IgD-negative memory B cell (primary cell): ENCODE measurements around the gene FUT8. TPM values are rescaled to one million over a fixed set of nuclear protein-coding genes. Genes with fewer than 3 reads are reported as not detected.
A peak's percentile ranks its signal among the peaks of the same experiment; 100 is the strongest.

ENCODE experiments used
- H3K27ac Mint-ChIP-seq, 3 donors: one replicate each; pipeline ENCODE4 v1.8.0; 2020 to 2022; ENCODE audit warnings: mild to moderate bottlenecking in 3 of 3, mixed read lengths in 3 of 3, moderate library complexity in 1 of 3
- H3K27me3 Mint-ChIP-seq: one replicate; pipeline ENCODE4 v1.8.0; 2021; ENCODE audit warnings: mixed read lengths
- H3K36me3 Mint-ChIP-seq: one replicate; pipeline ENCODE4 v1.8.0; 2020; ENCODE audit warnings: mild to moderate bottlenecking, mixed read lengths
- H3K4me1 Mint-ChIP-seq, 3 donors: one replicate each; pipeline ENCODE4 v1.8.0; 2020 to 2022; ENCODE audit warnings: mixed read lengths in 3 of 3, mild to moderate bottlenecking in 1 of 3
- H3K4me3 Mint-ChIP-seq, 4 donors: one replicate each; pipeline ENCODE4 v1.8.0; 2020 to 2022; ENCODE audit warnings: mild to moderate bottlenecking in 4 of 4, mixed read lengths in 4 of 4, moderate library complexity in 3 of 4
- H3K9me3 Mint-ChIP-seq, 3 donors: one replicate each; pipeline ENCODE4 v1.8.0; 2020 to 2021; ENCODE audit warnings: mixed read lengths in 3 of 3, mild to moderate bottlenecking in 1 of 3
- polyA plus RNA-seq: library from polyadenylated mRNA; unstranded; fragments of 300-500 nt; fragmentation: Illumina TruSeq; gene quantifications from one replicate; pipeline ENCODE4 v1.2.3, GENCODE V29; 2021

Gene FUT8
- polyA plus RNA-seq: 14.0 TPM

DNA sequence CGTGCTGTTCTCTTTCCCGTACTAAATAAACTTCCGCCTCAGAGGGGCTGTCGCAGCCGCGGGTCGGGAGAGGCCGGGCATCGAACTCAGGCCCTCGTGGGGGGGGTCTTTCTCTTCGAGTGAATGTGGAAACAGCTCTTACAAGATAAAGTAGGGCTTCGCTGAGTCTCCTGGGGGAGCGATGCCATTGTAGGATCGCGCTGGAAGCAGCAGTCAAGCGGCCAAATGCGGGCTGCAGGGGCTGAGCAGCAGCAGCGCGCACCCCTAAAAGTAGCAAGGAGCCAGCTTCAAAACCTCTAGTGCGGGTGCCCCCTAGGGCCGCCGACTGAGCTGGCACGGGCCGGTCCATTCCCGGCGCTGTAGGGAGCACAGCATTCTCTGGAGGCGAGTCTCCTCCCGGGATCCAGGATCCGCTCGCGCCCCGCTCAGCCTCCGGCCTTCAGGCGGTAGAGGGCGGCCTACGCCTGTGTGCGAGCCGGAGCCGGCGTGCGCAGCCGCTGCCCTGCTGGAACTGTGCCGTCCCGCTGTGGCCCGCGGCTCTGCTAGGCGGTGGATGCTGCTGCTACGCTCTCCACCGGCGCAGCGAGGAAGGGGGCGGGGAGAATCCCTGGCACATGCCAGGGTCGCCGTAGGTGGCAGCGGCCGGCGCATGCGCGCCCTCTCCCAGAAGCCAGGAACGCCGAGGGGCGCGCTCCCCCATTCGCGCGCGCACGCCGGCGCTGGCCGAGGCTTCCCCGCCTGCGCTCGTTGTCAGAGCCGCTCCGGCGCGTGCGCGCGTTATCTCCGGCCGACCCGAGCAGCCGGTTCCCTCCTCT, at the start of gene FUT8:
Gene FUT8, plus strand, starts transcription at position 699 of the 815 bp plus-strand sequence. CDS start 148,834 bp downstream, outside the sequence.
- Mint-ChIP-seq H3K27me3 (no peaks in the 10 kb centered on the region), H3K4me1 (peaks cover 16 to 42% (median 34%) of the 10 kb centered on the region in 3 donors), H3K9me3 (no peaks in the 10 kb centered on the region), H3K27ac (peak within 1 kb of the TSS; percentile 92 to 99 (median 98)), H3K4me3 (peak within 1 kb of the TSS; percentile 98 to 99 (median 99)), H3K36me3 (peaks cover 1% of the 10 kb centered on the region)

DNA sequence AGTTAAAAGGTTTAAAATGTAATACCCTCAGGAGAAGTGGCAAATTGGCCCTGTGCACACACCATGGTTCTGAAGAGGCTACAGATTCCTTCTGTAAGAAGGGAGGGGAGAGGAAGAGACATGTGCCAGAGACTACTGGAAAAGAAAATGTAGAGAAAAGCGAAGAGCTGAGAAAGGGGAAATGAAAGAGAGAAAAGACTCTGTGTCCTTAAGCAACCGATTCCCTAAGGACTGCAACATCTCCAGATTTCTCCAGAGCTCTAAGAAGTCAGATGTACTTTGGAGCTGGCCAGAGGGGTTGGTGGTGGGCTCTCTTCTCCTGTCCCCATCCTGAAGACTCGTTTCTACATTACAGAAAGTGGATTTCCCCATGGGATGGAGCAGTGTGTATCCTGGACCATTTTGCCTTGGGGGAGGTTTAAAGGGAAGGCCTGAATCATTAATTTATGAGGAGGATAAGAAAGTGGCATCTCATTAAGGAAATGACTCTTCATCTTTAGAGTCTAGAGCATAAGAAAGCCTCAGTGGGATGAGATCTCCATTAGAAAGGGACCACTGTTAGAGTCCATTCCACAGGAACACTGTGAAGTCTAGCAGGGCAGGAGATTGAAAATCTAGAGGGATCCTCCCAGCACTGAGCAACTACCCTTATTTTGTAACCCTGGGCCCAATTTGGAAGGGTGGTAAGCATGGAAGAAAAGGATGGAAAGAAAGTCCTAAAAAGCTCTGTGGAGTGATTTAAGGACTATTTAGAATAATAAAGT, 45.5 kb upstream of the FUT8 start:
- Mint-ChIP-seq H3K36me3 (no peaks in the 10 kb centered on the region), H3K27me3 (no peaks in the 10 kb centered on the region), H3K4me3 (peak overlapping the region in 2 of 4 donors; percentile 18 to 55), H3K27ac (no peak overlapping the region), H3K9me3 (no peaks in the 10 kb centered on the region), H3K4me1 (peaks cover 26 to 48% (median 30%) of the 10 kb centered on the region in 3 donors)

DNA sequence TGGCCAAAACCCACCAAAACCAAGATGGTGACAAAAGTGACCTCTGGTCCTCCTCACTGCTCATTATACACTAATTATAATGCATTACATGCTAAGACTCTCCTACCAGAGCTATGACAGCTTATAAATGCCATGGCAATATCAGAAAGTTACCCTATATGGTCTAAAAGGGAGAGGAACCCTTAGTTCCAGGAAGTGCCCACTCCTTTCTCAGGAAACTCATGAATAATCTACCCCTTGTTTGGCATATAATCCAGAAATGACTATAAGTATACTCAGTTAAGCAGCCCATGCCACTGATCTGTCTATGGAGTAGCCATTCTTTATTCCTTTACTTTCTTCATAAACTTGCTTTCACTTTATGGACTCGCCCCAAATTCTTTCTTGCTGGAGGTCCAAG, 43.0 kb upstream of the FUT8 start:
- Mint-ChIP-seq H3K36me3 (no peaks in the 10 kb centered on the region), H3K9me3 (no peaks in the 10 kb centered on the region), H3K27me3 (no peaks in the 10 kb centered on the region), H3K27ac (no peak overlapping the region), H3K4me1 (peaks cover 35 to 68% (median 39%) of the 10 kb centered on the region in 3 donors), H3K4me3 (no peak overlapping the region)

DNA sequence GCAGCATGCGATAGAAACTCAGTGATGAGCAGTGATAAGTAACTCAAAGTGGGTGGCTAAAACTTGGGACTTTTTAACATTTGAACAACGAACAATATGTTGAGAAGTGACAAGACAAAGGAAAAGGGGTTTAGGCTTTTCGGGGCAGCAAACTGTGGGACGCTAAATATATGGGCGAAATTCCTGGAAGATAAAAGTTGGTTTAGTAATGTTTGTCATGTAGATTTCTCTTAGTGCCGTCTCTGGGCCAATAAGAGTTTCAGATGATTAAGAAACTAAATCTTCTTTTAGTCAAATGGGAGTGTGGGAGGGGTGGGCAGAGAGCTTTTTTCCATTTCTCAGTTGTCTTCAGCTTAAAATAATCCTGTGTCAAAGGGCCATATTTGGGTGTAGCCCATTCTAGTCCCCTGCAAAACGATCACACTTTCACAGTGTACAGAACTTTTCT, 41.7 kb upstream of the FUT8 start:
- Mint-ChIP-seq H3K36me3 (no peaks in the 10 kb centered on the region), H3K27ac (no peak overlapping the region), H3K9me3 (no peaks in the 10 kb centered on the region), H3K27me3 (no peaks in the 10 kb centered on the region), H3K4me1 (peaks cover 31 to 60% (median 39%) of the 10 kb centered on the region in 3 donors), H3K4me3 (peak overlapping the region in 1 of 4 donors; percentile 61)

DNA sequence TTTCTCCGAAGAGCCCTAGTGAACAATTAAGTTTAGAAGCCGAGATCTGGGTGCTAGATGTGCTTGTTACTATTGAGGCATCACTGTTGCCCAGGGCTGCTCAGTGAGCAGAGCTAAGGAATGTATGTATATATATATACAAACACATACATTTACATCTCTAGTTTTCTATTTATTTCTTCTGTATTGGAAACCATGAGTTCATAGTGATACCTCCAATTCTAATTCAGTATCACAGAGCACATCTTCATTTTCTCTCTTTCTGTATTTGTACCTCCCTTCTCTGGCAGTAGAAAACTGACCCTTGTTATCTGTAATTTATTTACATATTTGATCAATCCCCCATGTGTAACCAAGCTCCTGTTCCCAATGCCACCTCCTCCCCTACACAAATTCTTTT, 40.7 kb upstream of the FUT8 start:
- H3K9me3 Mint-ChIP-seq: no peaks in the 10 kb centered on the region
- H3K4me1 Mint-ChIP-seq: peaks cover 30 to 50% (median 38%) of the 10 kb centered on the region in 3 donors
- no peaks in the 10 kb centered on the region for H3K36me3 Mint-ChIP-seq
- H3K27ac Mint-ChIP-seq: peak overlapping the region in 1 of 3 donors; percentile 79
- no peaks in the 10 kb centered on the region for H3K27me3 Mint-ChIP-seq
- H3K4me3 Mint-ChIP-seq: peak overlapping the region in 2 of 4 donors; percentile 46 to 56

DNA sequence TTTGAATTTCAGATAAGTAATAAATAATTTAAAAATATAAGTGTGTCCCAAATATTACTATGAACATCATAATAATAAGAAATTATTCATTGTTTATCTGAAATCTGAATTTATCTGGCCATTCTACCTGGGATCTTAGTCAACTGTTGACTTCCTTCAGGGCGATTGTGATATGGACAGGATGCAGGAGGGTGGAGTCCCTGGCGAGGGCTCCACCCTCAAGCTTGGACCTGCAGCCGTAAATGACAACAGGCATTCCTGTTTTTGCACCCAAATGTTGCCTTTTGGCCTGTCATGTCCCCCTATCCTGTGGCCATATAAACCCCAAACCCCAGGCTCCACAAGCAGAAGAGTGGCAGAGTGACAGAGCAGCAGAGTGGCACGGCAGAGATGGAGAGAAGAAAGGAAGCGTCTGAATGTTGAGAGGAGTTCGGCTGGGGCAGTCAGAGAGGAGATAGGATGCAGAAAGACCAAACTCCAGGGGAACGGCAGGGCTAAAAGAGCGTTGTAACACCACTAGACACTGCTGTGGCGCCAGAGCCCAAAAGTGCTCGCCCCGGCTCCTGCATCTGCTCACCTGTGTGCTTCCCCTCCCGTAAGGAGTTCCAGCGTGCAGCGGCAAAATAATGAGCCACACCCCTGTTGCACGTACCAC, 39.4 kb upstream of the FUT8 start:
- no peaks in the 10 kb centered on the region for H3K27me3 Mint-ChIP-seq
- peak overlapping the region in 3 of 4 donors; percentile 26 to 87 (median 84) for H3K4me3 Mint-ChIP-seq

DNA sequence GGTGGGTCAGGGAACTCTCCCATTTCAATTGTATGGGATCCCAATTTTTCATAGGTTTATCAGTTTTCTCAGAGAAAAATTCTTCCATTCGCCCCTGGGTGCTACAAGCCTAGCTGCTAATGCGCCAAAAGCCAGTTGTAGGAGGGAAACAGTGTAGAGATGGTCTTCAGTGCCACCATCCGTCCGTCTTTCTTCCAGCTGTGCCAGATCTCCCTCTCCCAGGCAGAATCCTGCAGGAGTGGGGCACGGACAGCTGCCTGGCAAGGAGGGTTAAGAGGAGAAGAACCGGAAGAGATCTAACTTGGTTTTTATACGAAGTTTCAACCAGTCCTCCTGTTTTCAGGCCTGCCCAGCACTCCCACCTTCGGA, 38.9 kb upstream of the FUT8 start:
- peak overlapping the region; percentile 11 to 50 (median 34) for H3K27ac Mint-ChIP-seq
- H3K36me3 Mint-ChIP-seq: no peaks in the 10 kb centered on the region
- peaks cover 22 to 43% (median 40%) of the 10 kb centered on the region in 3 donors for H3K4me1 Mint-ChIP-seq
- no peaks in the 10 kb centered on the region for H3K27me3 Mint-ChIP-seq
- H3K4me3 Mint-ChIP-seq: peak overlapping the region in 2 of 4 donors; percentile 84 to 87
- no peaks in the 10 kb centered on the region for H3K9me3 Mint-ChIP-seq

More for the DNA sequence above, 39.4 kb upstream of the FUT8 start:
- H3K27ac Mint-ChIP-seq: peak overlapping the region in 2 of 3 donors; percentile 11 to 35
- H3K9me3 Mint-ChIP-seq: no peaks in the 10 kb centered on the region
- H3K4me1 Mint-ChIP-seq: peaks cover 22 to 43% (median 38%) of the 10 kb centered on the region in 3 donors
- H3K36me3 Mint-ChIP-seq: no peaks in the 10 kb centered on the region

DNA sequence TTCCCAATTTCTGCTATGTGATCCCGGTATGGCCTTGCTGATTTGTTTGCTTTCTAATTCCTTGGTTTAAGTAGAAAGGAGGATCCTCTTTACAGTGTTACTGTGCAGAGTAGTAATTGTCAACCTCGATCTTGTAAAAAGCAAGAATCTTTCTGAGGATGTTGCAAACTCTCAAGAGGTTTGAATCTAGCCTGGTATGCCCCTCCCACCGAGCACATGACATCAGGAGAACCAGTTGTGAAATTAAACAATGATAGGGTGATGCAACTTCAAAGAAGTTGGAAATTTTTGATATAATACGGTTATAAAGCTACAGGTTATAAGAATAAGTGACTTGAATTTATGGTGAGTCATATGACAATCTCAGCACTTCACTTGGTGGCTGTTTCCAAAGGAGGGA, 35.0 kb upstream of the FUT8 start:
- H3K4me3 Mint-ChIP-seq: no peak overlapping the region
- peak overlapping the region in 1 of 3 donors; percentile 8 for H3K27ac Mint-ChIP-seq

DNA sequence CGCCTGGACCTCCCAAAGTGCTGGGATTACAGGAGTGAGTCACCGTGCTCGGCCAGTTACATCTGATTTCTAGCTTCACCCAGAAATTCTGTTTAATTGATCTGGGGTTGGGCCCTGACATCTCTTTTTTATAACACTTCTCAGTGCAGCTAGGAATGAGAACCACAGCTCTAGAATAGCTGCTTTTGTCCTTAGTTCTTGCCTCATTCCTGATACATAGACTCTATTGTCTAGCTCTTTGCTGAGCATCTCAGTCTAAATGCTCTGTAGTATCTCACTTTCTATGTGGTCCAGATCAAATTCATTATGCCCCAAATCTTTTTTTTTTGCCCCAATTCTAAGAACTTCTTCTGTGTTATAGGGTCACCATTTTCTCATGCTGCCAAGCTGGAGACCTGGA, 29.9 kb upstream of the FUT8 start:
- H3K9me3 Mint-ChIP-seq: peaks cover 2 to 9% (median 6%) of the 10 kb centered on the region in 3 donors
- no peak overlapping the region for H3K27ac Mint-ChIP-seq
- no peak overlapping the region for H3K4me3 Mint-ChIP-seq
- H3K4me1 Mint-ChIP-seq: peaks cover 9 to 20% (median 15%) of the 10 kb centered on the region in 3 donors
- no peaks in the 10 kb centered on the region for H3K27me3 Mint-ChIP-seq
- peaks cover 4% of the 10 kb centered on the region for H3K36me3 Mint-ChIP-seq

More for the DNA sequence above, 35.0 kb upstream of the FUT8 start:
- Mint-ChIP-seq H3K27me3 (no peaks in the 10 kb centered on the region), H3K4me1 (peaks cover 8 to 27% (median 20%) of the 10 kb centered on the region in 3 donors), H3K9me3 (peaks cover 2 to 9% (median 4%) of the 10 kb centered on the region in 3 donors), H3K36me3 (peaks cover 4% of the 10 kb centered on the region)

DNA sequence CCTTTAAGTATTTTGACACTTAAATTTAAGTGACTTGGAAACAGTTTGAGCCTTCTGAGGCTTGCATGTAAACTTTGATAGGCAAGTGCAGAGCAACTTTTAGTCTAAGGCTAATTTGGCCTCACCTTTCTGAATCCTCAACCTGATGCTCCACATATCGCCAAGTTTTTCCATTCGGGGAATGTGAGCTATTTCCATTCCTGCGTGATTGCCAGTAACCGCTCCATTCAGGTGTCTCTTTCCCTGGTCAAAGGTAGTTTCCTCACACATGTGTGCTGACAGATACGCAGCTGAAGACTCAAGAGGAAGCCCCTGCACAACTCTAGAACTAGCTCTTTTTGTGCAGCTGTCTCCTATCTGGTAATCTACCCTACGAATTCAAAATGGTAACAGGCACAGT, 25.4 kb upstream of the FUT8 start:
- Mint-ChIP-seq H3K4me1 (peaks cover 9 to 21% (median 11%) of the 10 kb centered on the region in 3 donors), H3K9me3 (peaks cover 0 to 1% (median 0%) of the 10 kb centered on the region in 3 donors), H3K27ac (no peak overlapping the region), H3K27me3 (no peaks in the 10 kb centered on the region), H3K4me3 (no peak overlapping the region), H3K36me3 (no peaks in the 10 kb centered on the region)

DNA sequence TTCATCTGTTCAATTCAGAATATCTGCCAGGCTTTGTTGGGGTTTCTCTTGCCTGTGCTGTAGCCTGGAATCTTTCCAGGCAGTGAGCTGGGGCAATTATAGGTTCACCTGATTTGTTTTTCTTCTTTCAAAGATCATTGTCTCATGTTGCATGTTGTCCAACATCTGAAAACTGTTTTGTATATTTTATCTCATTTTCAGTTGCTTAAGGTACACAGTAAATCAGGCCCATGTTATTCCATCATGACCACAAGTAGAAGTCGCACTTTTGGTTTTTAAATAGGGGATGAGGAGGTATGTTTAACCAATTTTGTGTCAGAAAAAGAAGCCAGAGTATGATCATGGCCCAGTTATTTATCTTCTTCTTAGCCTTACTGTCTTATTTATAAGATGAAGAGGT, 24.9 kb upstream of the FUT8 start:
- Mint-ChIP-seq H3K27ac (no peak overlapping the region), H3K4me3 (no peak overlapping the region), H3K9me3 (peaks cover 0 to 1% (median 0%) of the 10 kb centered on the region in 3 donors), H3K4me1 (peaks cover 9 to 20% (median 11%) of the 10 kb centered on the region in 3 donors), H3K36me3 (no peaks in the 10 kb centered on the region), H3K27me3 (no peaks in the 10 kb centered on the region)

DNA sequence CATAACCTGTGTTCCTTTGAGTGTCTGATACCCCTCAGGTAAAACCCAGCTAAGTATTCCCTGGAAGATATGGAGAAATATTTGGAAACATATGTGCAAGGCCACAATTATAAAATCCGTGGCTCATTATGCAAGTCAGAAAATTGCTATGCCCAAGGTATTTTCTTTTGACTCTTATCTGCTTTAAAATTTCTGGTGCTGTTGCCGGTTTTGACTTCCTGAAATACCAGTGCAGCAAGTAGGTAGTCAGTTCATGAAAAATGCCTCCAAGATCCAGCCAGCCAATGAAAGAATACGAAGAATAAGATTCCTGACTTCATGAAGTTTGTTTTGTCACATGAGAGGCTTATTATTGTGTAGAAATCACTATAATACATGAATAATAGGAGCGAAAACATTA, 20.2 kb upstream of the FUT8 start:
- H3K4me1 Mint-ChIP-seq: peaks cover 7 to 14% (median 11%) of the 10 kb centered on the region in 3 donors
- H3K27ac Mint-ChIP-seq: no peak overlapping the region
- peaks cover 10 to 16% (median 13%) of the 10 kb centered on the region in 3 donors for H3K9me3 Mint-ChIP-seq
- H3K27me3 Mint-ChIP-seq: no peaks in the 10 kb centered on the region
- no peak overlapping the region for H3K4me3 Mint-ChIP-seq
- peaks cover 6% of the 10 kb centered on the region for H3K36me3 Mint-ChIP-seq

DNA sequence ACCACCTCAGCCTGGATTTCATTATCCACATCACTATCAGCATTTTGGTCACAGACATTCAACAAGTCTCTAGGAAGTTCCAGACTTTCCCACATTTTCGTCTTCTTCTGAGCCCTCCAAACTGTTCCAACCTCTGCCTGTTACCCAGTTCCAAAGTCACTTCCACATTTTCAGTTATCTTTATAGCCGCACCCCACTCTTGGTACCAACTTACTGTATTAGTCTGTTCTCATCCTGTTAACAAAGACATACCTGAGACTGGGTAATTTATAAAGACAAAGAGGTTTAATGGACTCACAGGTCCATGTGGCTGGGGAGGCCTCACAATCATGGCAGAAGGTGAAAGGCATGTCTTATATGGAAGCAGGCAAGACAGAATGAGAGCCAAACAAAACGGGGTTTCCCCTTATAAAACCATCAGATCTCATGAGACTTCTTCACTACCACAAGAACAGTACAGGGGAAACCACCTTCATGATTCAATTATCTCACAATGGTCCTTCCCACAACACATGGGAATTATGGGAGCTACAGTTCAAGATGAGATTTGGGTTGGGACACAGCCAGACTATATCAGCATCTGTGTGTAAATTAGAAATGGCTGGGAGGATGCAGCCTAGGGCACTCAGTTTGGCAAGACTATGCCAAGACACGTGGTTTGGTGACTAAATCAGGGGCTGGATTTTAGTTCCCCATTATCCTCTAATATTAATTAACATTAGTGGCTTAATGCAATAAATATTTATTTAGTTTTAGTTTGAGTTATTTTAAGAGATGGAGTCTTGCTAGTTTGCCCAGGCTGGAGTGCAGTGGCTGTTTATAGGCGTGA, 16.2 kb upstream of the FUT8 start:
- Mint-ChIP-seq H3K27ac (peak overlapping the region in 1 of 3 donors; percentile 59), H3K9me3 (peaks cover 10 to 16% (median 13%) of the 10 kb centered on the region in 3 donors), H3K4me3 (peak overlapping the region in 2 of 4 donors; percentile 12 to 68), H3K4me1 (peaks cover 0 to 12% (median 11%) of the 10 kb centered on the region in 3 donors), H3K36me3 (peaks cover 6% of the 10 kb centered on the region), H3K27me3 (no peaks in the 10 kb centered on the region)

DNA sequence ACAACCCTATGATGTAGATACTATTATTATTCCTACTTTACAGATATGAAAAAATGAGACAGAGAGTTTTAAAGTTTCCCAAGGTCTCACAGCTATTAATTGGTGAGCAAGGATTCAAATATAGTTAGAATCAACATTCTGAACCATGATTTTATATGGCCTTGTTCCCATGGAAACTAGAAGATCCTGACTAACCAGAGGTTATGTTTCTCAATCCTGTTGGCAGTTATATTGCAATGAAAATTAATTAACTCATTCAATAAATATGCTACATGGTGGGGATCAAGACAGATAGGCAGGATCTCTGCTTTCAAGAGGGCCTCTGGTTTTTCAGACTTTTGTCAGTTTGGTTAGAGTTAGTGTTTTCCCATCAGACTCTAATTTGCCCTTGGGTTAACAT, 9.3 kb upstream of the FUT8 start:
- Mint-ChIP-seq H3K27me3 (no peaks in the 10 kb centered on the region), H3K9me3 (no peaks in the 10 kb centered on the region), H3K4me1 (peaks cover 0 to 2% (median 0%) of the 10 kb centered on the region in 3 donors), H3K36me3 (peaks cover 3% of the 10 kb centered on the region), H3K4me3 (no peak overlapping the region), H3K27ac (no peak overlapping the region)
